HepG2 (cell line): ENCODE results near the gene OIT3. TPM values are rescaled to one million over a fixed set of nuclear protein-coding genes. Genes with fewer than 3 reads are reported as not detected.

Experiments
- ATAC-seq: fragments of 200-7000 bp; cut with Tn5 transposase; 3 replicates; pipeline ENCODE4 v1.9.1; 2020; ENCODE audit warnings: mild to moderate bottlenecking, moderate library complexity
- BruUV-seq: library from RNA; stranded (reverse); fragments of 400-500 nt; replicated peaks from 2 replicates; lab custom pipeline; 2021; lab: Mats Ljungman, UMichigan
- CTCF ChIA-PET: fragments of 300-600 bp; formaldehyde crosslinking; extraction: SDS; loops from one replicate; lab custom pipeline; 2021; ENCODE audit warnings: low total read pairs, inconsistent platforms, low intra/inter-chr PET ratio; lab: Yijun Ruan, JAX
- POLR2A ChIA-PET: fragments of 350-600 bp; sonication (Branson Sonifier 250); formaldehyde crosslinking; loops from one replicate; lab custom pipeline; 2020; ENCODE audit warnings: antibody characterized with exemption, inconsistent platforms; lab: Yijun Ruan, JAX
- DNase-seq: peaks from one replicate; pipeline ENCODE4 v3.0.0-alpha.2; 2015; ENCODE audit warnings: low spot score
- FAIRE-seq: peaks from 3 replicates; lab custom pipeline; 2011; peaks lifted over from hg19 to GRCh38; lab: Jason Lieb, UNC
- H2AFZ ChIP-seq: one replicate; pipeline ENCODE4 v1.6.1; 2011; ENCODE audit warnings: low read length, inconsistent platforms
- H3K27ac ChIP-seq: fragments of 300-600 bp; 3 replicates; pipeline ENCODE4 v1.8.0; 2011; ENCODE audit warnings: mixed run types, mild to moderate bottlenecking, mixed read lengths, low read length, inconsistent platforms; ENCODE audit not compliant: insufficient read depth; ENCODE audit errors: extremely low read length
- H3K27me3 ChIP-seq, 2 experiments: fragments of 200-600 bp in 1 of 2; 2 replicates in 1 of 2; 3 replicates in 1 of 2; pipeline versions ENCODE4 v1.6.0 to v1.8.0; 2011; ENCODE audit warnings: low read length in 2 of 2, mild to moderate bottlenecking in 2 of 2, moderate library complexity in 2 of 2, inconsistent platforms in 1 of 2; ENCODE audit not compliant: insufficient read depth in 2 of 2, control insufficient read depth in 1 of 2
- H3K36me3 ChIP-seq, 2 experiments: fragments of 200-600 bp in 1 of 2; replicated peaks in 1 of 2; 2 replicates in 1 of 2; 3 replicates in 1 of 2; pipeline versions ENCODE4 v1.5.1 to v1.8.0; 2011; ENCODE audit warnings: low read length in 2 of 2, inconsistent platforms in 1 of 2; ENCODE audit not compliant: insufficient read depth in 2 of 2, control insufficient read depth in 1 of 2
- H3K4me1 ChIP-seq: 2 replicates; pipeline ENCODE4 v1.5.1; 2012; ENCODE audit warnings: low read length, inconsistent platforms; ENCODE audit not compliant: insufficient read depth
- H3K4me2 ChIP-seq: 2 replicates; pipeline ENCODE4 v1.6.0; 2011; ENCODE audit warnings: low read depth, low read length, inconsistent platforms
- H3K4me3 ChIP-seq, 3 experiments: fragments of 200-600 bp in 1 of 3; sonication (generic), shearing (Covaris generic) in 1 of 3; replicated peaks in 1 of 3; 2 replicates each; pipeline ENCODE4 v1.5.1; 2011 to 2016; ENCODE audit warnings: low read length in 3 of 3, inconsistent platforms in 2 of 3, low read depth in 2 of 3, mild to moderate bottlenecking in 2 of 3, control low read depth in 1 of 3, mixed read lengths in 1 of 3; ENCODE audit not compliant: insufficient read depth in 1 of 3
- H3K79me2 ChIP-seq: one replicate; pipeline ENCODE4 v1.6.1; 2011; ENCODE audit warnings: low read length, inconsistent platforms; ENCODE audit not compliant: insufficient read depth
- H3K9ac ChIP-seq: 2 replicates; pipeline ENCODE4 v1.6.0; 2011; ENCODE audit warnings: mild to moderate bottlenecking, low read depth, low read length, inconsistent platforms; ENCODE audit not compliant: insufficient read depth
- H3K9me3 ChIP-seq: 2 replicates; pipeline ENCODE4 v1.5.1; 2012; ENCODE audit warnings: mild to moderate bottlenecking, low read length
- H4K20me1 ChIP-seq: 2 replicates; pipeline ENCODE4 v1.6.0; 2011; ENCODE audit warnings: inconsistent platforms, mild to moderate bottlenecking, low read length, moderate library complexity; ENCODE audit not compliant: insufficient read depth
- ARID2 ChIP-seq: sonication (generic); formaldehyde crosslinking; IDR thresholded peaks from 2 replicates; pipeline ENCODE4 v1.8.1; 2022; ENCODE audit warnings: mild to moderate bottlenecking, missing genetic modification reagents, borderline replicate concordance
- HNF4G ChIP-seq, 2 experiments: sonication (generic) in 1 of 2; formaldehyde crosslinking in 1 of 2; IDR thresholded peaks; 2 replicates each; pipeline versions ENCODE4 v1.4.0 to v1.6.1; 2011 to 2020; ENCODE audit warnings: borderline replicate concordance in 2 of 2, low read depth in 2 of 2, mild to moderate bottlenecking in 2 of 2, low read length in 1 of 2, missing genetic modification reagents in 1 of 2, moderate library complexity in 1 of 2
- RBM22 ChIP-seq: fragments of 200-400 bp; formaldehyde crosslinking; optimal IDR thresholded peaks from 2 replicates; pipeline ENCODE3; 2017; ENCODE audit warnings: mild to moderate bottlenecking, low read length, moderate library complexity
- TSC22D2 ChIP-seq: sonication (generic); formaldehyde crosslinking; IDR thresholded peaks from 2 replicates; pipeline ENCODE4 v1.5.1; 2020; ENCODE audit warnings: missing genetic modification reagents, mild to moderate bottlenecking, borderline replicate concordance
- ZNF354B ChIP-seq: sonication (generic); formaldehyde crosslinking; IDR thresholded peaks from 2 replicates; pipeline ENCODE4 v1.8.0; 2022; ENCODE audit warnings: mild to moderate bottlenecking, missing genetic modification reagents
- ZNF615 ChIP-seq: sonication (generic); formaldehyde crosslinking; IDR thresholded peaks from 2 replicates; pipeline ENCODE4 v1.5.0; 2020; ENCODE audit warnings: mild to moderate bottlenecking, missing genetic modification reagents, borderline replicate concordance
- WGBS: methylation state at CpG from one replicate; pipeline ENCODE4 v1.1.6; 2017; ENCODE audit warnings: low lambda C conversion rate; 5-methylcytosine and 5-hydroxymethylcytosine counted together
- in situ Hi-C: cut with HindIII; loops from 2 replicates; pipeline ENCODE4 v1.10.0; 2017; ENCODE audit warnings: low pct_unique_long_range_greater_than_20kb; ENCODE audit not compliant: extremely low pct_ligation_motif_present
- intact Hi-C: fragments of 100-400 bp; cut with micrococcal nuclease; formaldehyde crosslinking; loops from one replicate; pipeline ENCODE4 v1.10.0; 2022; ENCODE audit not compliant: unreplicated experiment
- polyA plus RNA-seq, 8 experiments: library from polyadenylated mRNA; depleted of rRNA in 3 of 8; stranded (reverse) in 7 of 8; unstranded in 1 of 8; fragments of >200 nt; fragmentation: Illumina TruSeq in 4 of 8; extraction: Trizol in 4 of 8; gene quantifications; 2 replicates each; pipeline versions ENCODE4 v1.2.1 to v1.2.3, GENCODE V29; 2011 to 2016; ENCODE audit warnings: low read depth in 4 of 8, missing spikeins in 1 of 8, mixed read lengths in 1 of 8; ENCODE audit not compliant: insufficient read depth in 1 of 8
- total RNA-seq, 5 experiments: library from RNA; depleted of rRNA; stranded (reverse); fragments of >200 nt; fragmentation: Illumina TruSeq; extraction: Trizol; gene quantifications; 2 replicates each; pipeline ENCODE4 v1.2.3, GENCODE V29; 2016; ENCODE audit warnings: low read depth in 1 of 5
- TF ChIP-seq, protein P1 (sequence below): sonication (generic); formaldehyde crosslinking; IDR thresholded peaks from 2 replicates; pipeline ENCODE4 v1.5.1; 2020; ENCODE audit warnings: mild to moderate bottlenecking, missing genetic modification reagents
- TF ChIP-seq, protein P2 (sequence below): IDR thresholded peaks from 2 replicates; pipeline ENCODE4 v1.6.1; 2012; ENCODE audit warnings: inconsistent platforms

Gene OIT3
- total and polyA plus RNA-seq, 2 of the 13 experiments (the other 11 are each of a cell fraction or from before 2014, with no cell fraction given), result not detected

DNA sequence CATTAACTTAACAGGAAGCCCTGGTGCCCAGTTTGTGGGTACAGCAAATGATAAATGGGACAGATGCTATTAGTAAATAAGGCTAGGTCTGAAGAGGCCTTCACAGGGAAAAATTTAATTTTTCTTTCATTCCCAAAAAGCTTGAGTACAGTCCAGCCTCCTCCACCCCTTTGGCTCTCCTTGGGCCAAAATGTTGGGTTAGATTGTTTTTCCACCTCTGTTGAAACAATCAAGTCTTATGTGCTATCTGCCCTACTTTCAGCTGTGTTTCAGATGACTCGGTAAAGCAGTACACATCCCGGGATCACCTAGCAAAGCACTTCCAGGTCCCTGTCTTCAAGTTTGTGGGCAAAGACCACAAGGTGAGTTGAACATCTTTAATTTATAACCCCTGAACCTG is 36.7 kb downstream of the OIT3 start (continued):
- TF ChIP-seq RBM22 (no peak), HNF4G (IDR thresholded peaks at IDR 0.05; ENCODE audit: borderline replicate concordance, low read depth, low read length) (no peak), HNF4G (CRISPR knock-in tag; IDR thresholded peaks at IDR 0.05; ENCODE audit: borderline replicate concordance, low read depth) (no peak)
- TF ChIP-seq, protein P1, sequence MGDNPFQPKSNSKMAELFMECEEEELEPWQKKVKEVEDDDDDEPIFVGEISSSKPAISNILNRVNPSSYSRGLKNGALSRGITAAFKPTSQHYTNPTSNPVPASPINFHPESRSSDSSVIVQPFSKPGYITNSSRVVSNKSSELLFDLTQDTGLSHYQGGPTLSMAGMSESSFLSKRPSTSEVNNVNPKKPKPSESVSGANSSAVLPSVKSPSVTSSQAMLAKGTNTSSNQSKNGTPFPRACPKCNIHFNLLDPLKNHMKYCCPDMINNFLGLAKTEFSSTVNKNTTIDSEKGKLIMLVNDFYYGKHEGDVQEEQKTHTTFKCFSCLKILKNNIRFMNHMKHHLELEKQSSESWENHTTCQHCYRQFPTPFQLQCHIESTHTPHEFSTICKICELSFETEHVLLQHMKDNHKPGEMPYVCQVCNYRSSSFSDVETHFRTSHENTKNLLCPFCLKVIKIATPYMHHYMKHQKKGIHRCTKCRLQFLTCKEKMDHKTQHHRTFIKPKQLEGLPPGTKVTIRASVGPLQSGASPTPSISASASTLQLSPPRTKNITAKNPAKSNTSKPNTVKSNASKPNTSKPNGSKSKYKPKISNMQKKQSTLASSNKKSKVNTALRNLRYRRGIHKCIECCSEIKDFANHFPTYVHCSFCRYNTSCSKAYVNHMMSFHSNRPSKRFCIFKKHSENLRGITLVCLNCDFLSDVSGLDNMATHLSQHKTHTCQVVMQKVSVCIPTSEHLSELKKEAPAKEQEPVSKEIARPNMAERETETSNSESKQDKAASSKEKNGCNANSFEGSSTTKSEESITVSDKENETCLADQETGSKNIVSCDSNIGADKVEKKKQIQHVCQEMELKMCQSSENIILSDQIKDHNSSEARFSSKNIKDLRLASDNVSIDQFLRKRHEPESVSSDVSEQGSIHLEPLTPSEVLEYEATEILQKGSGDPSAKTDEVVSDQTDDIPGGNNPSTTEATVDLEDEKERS (CRISPR knock-in tag), result no peak
- TF ChIP-seq, protein P2, sequence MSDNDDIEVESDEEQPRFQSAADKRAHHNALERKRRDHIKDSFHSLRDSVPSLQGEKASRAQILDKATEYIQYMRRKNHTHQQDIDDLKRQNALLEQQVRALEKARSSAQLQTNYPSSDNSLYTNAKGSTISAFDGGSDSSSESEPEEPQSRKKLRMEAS, result no peak

DNA sequence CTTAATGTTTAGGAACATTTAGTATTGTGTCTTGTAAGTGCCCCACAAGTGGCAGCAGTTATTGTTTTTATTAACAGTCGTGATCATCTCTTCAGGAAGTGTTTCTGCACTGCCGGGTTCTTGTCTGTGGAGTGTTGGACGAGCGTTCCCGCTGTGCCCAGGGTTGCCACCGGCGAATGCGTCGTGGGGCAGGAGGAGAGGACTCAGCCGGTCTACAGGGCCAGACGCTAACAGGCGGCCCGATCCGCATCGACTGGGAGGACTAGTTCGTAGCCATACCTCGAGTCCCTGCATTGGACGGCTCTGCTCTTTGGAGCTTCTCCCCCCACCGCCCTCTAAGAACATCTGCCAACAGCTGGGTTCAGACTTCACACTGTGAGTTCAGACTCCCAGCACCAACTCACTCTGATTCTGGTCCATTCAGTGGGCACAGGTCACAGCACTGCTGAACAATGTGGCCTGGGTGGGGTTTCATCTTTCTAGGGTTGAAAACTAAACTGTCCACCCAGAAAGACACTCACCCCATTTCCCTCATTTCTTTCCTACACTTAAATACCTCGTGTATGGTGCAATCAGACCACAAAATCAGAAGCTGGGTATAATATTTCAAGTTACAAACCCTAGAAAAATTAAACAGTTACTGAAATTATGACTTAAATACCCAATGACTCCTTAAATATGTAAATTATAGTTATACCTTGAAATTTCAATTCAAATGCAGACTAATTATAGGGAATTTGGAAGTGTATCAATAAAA is 38.9 kb downstream of the OIT3 start:
- in situ Hi-C loops, result no loop called here

More for the DNA sequence above, 38.9 kb downstream of the OIT3 start:
- no peak overlapping the region for H2AFZ ChIP-seq
- no peak overlapping the region for H3K9ac ChIP-seq
- no peak overlapping the region for H3K27ac ChIP-seq
- TF ChIP-seq ARID2 (CRISPR knock-in tag), result no peak
- TF ChIP-seq ZNF615, result no peak
- TF ChIP-seq ZNF354B, result no peak
- no peak for TF ChIP-seq TSC22D2
- WGBS, result 94% methylated on average over 20 of the region's 20 CpGs
- CTCF ChIA-PET, result no interaction called here
- DNase-seq, result no peak
- H3K4me1 ChIP-seq, result peaks cover 11% of the 10 kb centered on the region
- no peaks in the 10 kb centered on the region for H3K9me3 ChIP-seq
- H3K4me2 ChIP-seq, result no peak overlapping the region
- no peak for FAIRE-seq
- intact Hi-C loops, result no loop called here
- H3K36me3 ChIP-seq, result peaks cover 0 to 17% of the 10 kb centered on the region in 2 experiments; a peak in 1 of 5 replicates
- POLR2A ChIA-PET, result no interaction called here
- ATAC-seq, result no peak
- no peaks in the 10 kb centered on the region for H3K27me3 ChIP-seq
- no peaks in the 10 kb centered on the region for H4K20me1 ChIP-seq
- BruUV-seq, result no TSS peak
- no peak overlapping the region for H3K4me3 ChIP-seq
- H3K79me2 ChIP-seq, result no peaks in the 10 kb centered on the region
